ENCODE measurements around the gene IGIP.

The IGIP gene

DNA sequence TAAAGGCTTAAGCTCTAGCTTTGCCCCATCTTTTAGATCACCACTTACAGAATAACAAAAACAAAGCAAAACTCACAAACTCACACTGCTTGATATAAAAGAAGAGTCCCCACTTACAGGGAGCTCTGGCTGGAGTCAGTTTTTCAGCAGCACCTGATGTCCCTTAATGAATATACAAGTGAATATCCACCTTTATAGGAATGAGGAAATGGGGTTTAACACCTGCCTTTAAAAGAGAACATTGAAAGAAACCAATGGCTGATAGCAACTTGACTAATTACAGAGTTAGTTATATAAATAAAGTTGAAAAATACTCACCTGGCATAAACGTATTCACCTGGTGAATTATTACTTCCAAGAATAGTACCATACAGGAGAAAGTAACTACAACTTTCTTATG, 32.6 kb upstream of the IGIP start:
- H3K4me3 ChIP-seq (ENCODE audit: low read depth, low read length): no peak overlapping the region
- in situ Hi-C loops (cut with HindIII; ENCODE audit: low sequenced_read_pairs): no loop called here
- TF ChIP-seq, protein P1, sequence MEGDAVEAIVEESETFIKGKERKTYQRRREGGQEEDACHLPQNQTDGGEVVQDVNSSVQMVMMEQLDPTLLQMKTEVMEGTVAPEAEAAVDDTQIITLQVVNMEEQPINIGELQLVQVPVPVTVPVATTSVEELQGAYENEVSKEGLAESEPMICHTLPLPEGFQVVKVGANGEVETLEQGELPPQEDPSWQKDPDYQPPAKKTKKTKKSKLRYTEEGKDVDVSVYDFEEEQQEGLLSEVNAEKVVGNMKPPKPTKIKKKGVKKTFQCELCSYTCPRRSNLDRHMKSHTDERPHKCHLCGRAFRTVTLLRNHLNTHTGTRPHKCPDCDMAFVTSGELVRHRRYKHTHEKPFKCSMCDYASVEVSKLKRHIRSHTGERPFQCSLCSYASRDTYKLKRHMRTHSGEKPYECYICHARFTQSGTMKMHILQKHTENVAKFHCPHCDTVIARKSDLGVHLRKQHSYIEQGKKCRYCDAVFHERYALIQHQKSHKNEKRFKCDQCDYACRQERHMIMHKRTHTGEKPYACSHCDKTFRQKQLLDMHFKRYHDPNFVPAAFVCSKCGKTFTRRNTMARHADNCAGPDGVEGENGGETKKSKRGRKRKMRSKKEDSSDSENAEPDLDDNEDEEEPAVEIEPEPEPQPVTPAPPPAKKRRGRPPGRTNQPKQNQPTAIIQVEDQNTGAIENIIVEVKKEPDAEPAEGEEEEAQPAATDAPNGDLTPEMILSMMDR (IDR thresholded peaks at IDR 0.05; ENCODE audit: low read depth, low read length): no peak
- no peak for DNase-seq (ENCODE audit: low read depth, low spot score)

DNA sequence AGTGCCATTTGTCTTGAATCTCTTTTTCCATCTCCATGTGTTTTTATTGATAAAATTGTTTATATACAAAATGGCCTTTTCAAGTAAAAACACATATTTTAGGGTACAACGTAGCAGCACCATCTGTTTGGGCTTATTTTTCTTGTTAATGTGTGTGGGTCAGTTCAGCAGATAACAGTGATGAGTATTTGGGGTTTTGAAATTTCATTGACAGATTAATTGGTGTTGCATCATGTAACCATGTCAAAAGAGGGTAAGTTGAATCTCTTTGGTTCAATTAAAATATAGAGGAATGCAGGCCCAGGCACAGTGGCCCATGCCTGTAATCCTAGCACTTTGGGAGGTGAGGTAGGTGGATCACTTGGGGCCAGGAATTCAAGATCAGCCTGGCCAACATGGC, 31.9 kb upstream of the IGIP start:
- H3K4me3 ChIP-seq (ENCODE audit: low read depth, low read length): no peak overlapping the region
- in situ Hi-C loops (cut with HindIII; ENCODE audit: low sequenced_read_pairs): no loop called here
- TF ChIP-seq, protein P1 (IDR thresholded peaks at IDR 0.05; ENCODE audit: low read depth, low read length): no peak
- no peak for DNase-seq (ENCODE audit: low read depth, low spot score)

- no peak for DNase-seq (ENCODE audit: low read depth, low spot score)
- no peak overlapping the region for H3K4me3 ChIP-seq (ENCODE audit: low read depth, low read length)
- in situ Hi-C loops (cut with HindIII; ENCODE audit: low sequenced_read_pairs): no loop called here
- TF ChIP-seq, protein P1 (IDR thresholded peaks at IDR 0.05; ENCODE audit: low read depth, low read length): no peak
Observed at GRCh38 chr5:140094889-140095288, 30.8 kb upstream of the IGIP start.

DNA sequence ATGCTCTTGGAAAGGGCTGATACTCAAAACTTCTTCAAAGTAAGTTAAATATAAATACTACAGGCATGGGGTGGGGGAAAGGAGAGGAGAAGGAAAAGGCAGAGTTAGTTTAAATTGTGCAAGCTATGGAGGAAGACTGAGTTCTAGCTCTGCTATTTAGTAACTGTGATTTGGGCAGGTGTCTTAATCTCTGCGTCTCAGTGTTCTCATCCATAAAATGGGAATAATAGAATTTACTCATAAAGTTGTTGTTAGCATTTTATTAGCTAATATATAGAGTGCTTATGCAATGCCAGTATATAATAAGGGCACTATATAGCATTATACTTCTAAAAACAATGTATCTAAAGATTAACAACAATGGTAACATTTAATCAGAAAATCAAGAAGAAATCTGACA, 24.6 kb upstream of the IGIP start:
- H3K4me3 ChIP-seq (ENCODE audit: low read depth, low read length): no peak overlapping the region
- no peak for DNase-seq (ENCODE audit: low read depth, low spot score)
- TF ChIP-seq, protein P1 (IDR thresholded peaks at IDR 0.05; ENCODE audit: low read depth, low read length): no peak
- in situ Hi-C loops (cut with HindIII; ENCODE audit: low sequenced_read_pairs): no loop called here

DNA sequence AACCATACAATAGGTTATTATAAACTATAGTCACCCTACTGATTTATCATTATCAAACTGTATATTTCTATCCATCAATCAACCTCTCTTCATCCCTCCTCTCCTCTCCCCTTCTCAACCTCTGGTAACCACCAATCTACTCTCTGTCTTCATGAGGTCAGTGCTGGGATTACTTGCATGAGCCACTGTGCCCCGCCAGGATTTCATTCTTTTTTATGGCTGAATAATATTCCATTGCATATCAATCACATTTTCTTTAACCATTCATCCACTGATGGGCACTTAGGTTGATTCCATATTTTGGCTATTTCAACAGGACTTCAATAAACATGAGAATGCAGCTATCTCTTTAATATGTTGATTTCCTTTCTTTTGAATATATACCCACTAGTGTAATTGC, 22.6 kb upstream of the IGIP start:
- in situ Hi-C loops (cut with HindIII; ENCODE audit: low sequenced_read_pairs): no loop called here
- DNase-seq (ENCODE audit: low read depth, low spot score): no peak
- no peak overlapping the region for H3K4me3 ChIP-seq (ENCODE audit: low read depth, low read length)
- TF ChIP-seq, protein P1 (IDR thresholded peaks at IDR 0.05; ENCODE audit: low read depth, low read length): no peak

GRCh38 chr5:140104100-140104499, 21.6 kb upstream of the IGIP start:
- in situ Hi-C loops (cut with HindIII; ENCODE audit: low sequenced_read_pairs): no loop called here
- DNase-seq (ENCODE audit: low read depth, low spot score): no peak
- no peak overlapping the region for H3K4me3 ChIP-seq (ENCODE audit: low read depth, low read length)
- TF ChIP-seq, protein P1 (IDR thresholded peaks at IDR 0.05; ENCODE audit: low read depth, low read length): no peak

GRCh38 chr5:140106101-140106500, 19.6 kb upstream of the IGIP start:
- in situ Hi-C loops (cut with HindIII; ENCODE audit: low sequenced_read_pairs): no loop called here
- TF ChIP-seq, protein P1 (IDR thresholded peaks at IDR 0.05; ENCODE audit: low read depth, low read length): no peak
- H3K4me3 ChIP-seq (ENCODE audit: low read depth, low read length): no peak overlapping the region
- DNase-seq (ENCODE audit: low read depth, low spot score): no peak

Measured in astrocyte of the spinal cord (primary cell).